Sigmoid colon (tissue), 3 donors: ENCODE measurements around the gene ATRNL1.

Experiments used
- CTCF ChIP-seq, 4 experiments: fragments of 450-650 bp in 3 of 4; fragments of 200-600 bp in 1 of 4; IDR thresholded peaks; one replicate each; pipeline ENCODE4 v1.5.1; 2016 to 2019; ENCODE audit warnings: antibody characterized with exemption in 4 of 4, mild to moderate bottlenecking in 3 of 4, moderate library complexity in 2 of 4
- POLR2A ChIP-seq, 2 donors: fragments of 450-650 bp; IDR thresholded peaks; one replicate each; pipeline ENCODE4 v1.6.1; 2016; ENCODE audit warnings: antibody characterized with exemption in 2 of 2, mild to moderate bottlenecking in 2 of 2, moderate library complexity in 2 of 2

- TF ChIP-seq POLR2A (IDR thresholded peaks at IDR 0.05) (no peak), CTCF (IDR thresholded peaks at IDR 0.05) (no peak)
These were observed 613.4 kb downstream of the ATRNL1 start for GRCh38 chr10:115706488-115707076.
